Kidney (tissue), 14 donors: ENCODE data around the gene EP400. TPM values are rescaled to one million over a fixed set of nuclear protein-coding genes. Genes with fewer than 3 reads are reported as not detected.

Experiments used
- DNase-seq, 5 donors: peaks; one replicate each; pipeline ENCODE4 v3.0.0-alpha.2; 2013 to 2020
- FAIRE-seq: peaks from 2 replicates; lab custom pipeline; 2012; peaks lifted over from hg19 to GRCh38; lab: Jason Lieb, UNC
- H3K27ac ChIP-seq, 2 donors: one replicate each; pipeline ENCODE4 v1.7.0; 2013; ENCODE audit warnings: low read depth in 2 of 2, low read length in 2 of 2, inconsistent platforms in 1 of 2
- H3K27me3 ChIP-seq: one replicate; pipeline ENCODE4 v1.7.1; 2013; ENCODE audit warnings: low read length, inconsistent platforms; ENCODE audit not compliant: control insufficient read depth, insufficient read depth
- H3K36me3 ChIP-seq, 3 donors: one replicate each; pipeline versions ENCODE4 v1.7.0 to v1.7.1; 2013; ENCODE audit warnings: low read length in 3 of 3, control low read depth in 1 of 3, inconsistent platforms in 1 of 3; ENCODE audit not compliant: insufficient read depth in 3 of 3, control insufficient read depth in 2 of 3
- H3K4me1 ChIP-seq, 3 donors: one replicate each; pipeline versions ENCODE4 v1.7.0 to v1.7.1; 2013; ENCODE audit warnings: low read length in 3 of 3, inconsistent platforms in 1 of 3, low read depth in 1 of 3; ENCODE audit not compliant: control insufficient read depth in 2 of 3, insufficient read depth in 2 of 3
- H3K4me3 ChIP-seq, 3 donors: one replicate each; pipeline versions ENCODE4 v1.7.0 to v1.8.1; 2013; ENCODE audit warnings: low read length in 3 of 3, control low read depth in 1 of 3, inconsistent platforms in 1 of 3
- H3K9ac ChIP-seq, 3 donors: one replicate each; pipeline versions ENCODE4 v1.7.0 to v1.7.1; 2013; ENCODE audit warnings: low read length in 3 of 3, control low read depth in 1 of 3, inconsistent platforms in 1 of 3
- H3K9me3 ChIP-seq, 3 donors: one replicate each; pipeline versions ENCODE4 v1.7.0 to v1.7.1; 2013; ENCODE audit warnings: low read length in 3 of 3, control low read depth in 1 of 3, inconsistent platforms in 1 of 3; ENCODE audit not compliant: control insufficient read depth in 2 of 3, insufficient read depth in 1 of 3
- intact Hi-C: fragments of 100-400 bp; cut with DNase I; formaldehyde crosslinking; loops from one replicate; pipeline ENCODE4 v1.11.1; 2022
- polyA plus RNA-seq: library from polyadenylated mRNA; stranded (reverse); fragments of 350-450 nt; fragmentation: Illumina TruSeq; extraction: RNeasy Lipid Tissue Mini Kit (QIAGEN cat#74804); gene quantifications from one replicate; pipeline ENCODE4 v1.2.3, GENCODE V29; 2014; ENCODE audit warnings: low read depth, low replicate concordance; ENCODE audit not compliant: insufficient read depth
- total RNA-seq: library from RNA; stranded (reverse); fragmentation: NEBNext Ultra II Directional; extraction: Animal tissue kit (Norgen Biotek cat#: 25700); gene quantifications from one replicate; pipeline ENCODE4 v1.2.1, GENCODE V29; 2021
- TF ChIP-seq, protein P1 (sequence below): IDR thresholded peaks from 3 replicates; pipeline ENCODE4 v1.5.1; 2012; ENCODE audit warnings: mild to moderate bottlenecking, moderate library complexity, borderline replicate concordance; ENCODE audit not compliant: insufficient read depth; ENCODE audit errors: extremely low read depth
- donor health status: control.
- donor health status: control.
- donor health status: control.
- donor health status: control.
- donor health status: control.
- donor health status: DM: yes; HTN: yes; CAD: no.
- donor health status: Normal renal cell carcinoma (clear cell type).

The EP400 gene
- total and polyA plus RNA-seq, 2 donors from 2014 or later, result 7.5 to 44.7 TPM

DNA sequence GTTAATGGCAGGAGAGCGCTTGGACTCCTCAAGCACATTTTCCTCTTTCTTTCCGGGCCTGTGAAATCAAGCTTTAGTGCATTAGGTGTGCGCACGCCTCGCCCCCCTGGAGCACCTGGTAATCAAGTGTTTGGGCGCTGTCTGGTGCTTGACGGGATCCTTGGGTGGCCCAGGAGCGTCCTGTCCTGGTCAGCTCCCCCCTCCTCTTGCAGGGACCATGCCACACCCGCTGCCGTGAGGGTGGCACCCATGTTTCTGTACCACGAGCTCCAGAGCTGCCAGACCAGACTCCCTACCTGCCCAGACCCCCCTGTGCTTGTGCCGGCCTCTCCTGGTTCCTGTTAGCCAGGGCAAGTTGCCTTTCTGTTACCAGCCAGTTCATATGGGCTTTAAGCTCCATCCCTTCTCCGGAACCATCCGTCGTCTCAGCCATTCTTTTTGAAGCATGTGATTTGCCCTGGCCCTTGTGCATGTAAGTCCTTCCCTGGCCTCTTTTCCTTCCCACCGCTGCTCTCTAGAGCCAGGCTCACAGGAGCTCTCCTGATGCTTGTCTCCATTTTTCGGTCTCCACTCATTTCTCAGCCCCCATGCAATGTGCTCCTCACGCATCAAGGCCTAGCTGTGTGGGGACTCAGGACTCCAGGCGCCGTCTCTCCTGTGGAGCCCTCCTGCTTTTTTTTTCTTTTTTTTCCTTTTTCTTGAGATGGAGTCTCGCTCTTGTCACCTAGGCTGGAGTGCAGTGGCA is 66.1 kb downstream of the EP400 start:
- H3K9ac ChIP-seq, result no peak overlapping the region
- no peaks in the 10 kb centered on the region for H3K27me3 ChIP-seq
- intact Hi-C loops, result no loop called here
- no peak for FAIRE-seq
- peak in 1 of 5 donors; percentile 59 for DNase-seq
- no peak overlapping the region for H3K4me3 ChIP-seq
- H3K27ac ChIP-seq, result no peak overlapping the region
- TF ChIP-seq, protein P1, sequence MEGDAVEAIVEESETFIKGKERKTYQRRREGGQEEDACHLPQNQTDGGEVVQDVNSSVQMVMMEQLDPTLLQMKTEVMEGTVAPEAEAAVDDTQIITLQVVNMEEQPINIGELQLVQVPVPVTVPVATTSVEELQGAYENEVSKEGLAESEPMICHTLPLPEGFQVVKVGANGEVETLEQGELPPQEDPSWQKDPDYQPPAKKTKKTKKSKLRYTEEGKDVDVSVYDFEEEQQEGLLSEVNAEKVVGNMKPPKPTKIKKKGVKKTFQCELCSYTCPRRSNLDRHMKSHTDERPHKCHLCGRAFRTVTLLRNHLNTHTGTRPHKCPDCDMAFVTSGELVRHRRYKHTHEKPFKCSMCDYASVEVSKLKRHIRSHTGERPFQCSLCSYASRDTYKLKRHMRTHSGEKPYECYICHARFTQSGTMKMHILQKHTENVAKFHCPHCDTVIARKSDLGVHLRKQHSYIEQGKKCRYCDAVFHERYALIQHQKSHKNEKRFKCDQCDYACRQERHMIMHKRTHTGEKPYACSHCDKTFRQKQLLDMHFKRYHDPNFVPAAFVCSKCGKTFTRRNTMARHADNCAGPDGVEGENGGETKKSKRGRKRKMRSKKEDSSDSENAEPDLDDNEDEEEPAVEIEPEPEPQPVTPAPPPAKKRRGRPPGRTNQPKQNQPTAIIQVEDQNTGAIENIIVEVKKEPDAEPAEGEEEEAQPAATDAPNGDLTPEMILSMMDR, result no peak
- no peaks in the 10 kb centered on the region for H3K9me3 ChIP-seq
- peaks cover 8 to 82% (median 44%) of the 10 kb centered on the region in 3 donors for H3K36me3 ChIP-seq
- H3K4me1 ChIP-seq, result no peaks in the 10 kb centered on the region

DNA sequence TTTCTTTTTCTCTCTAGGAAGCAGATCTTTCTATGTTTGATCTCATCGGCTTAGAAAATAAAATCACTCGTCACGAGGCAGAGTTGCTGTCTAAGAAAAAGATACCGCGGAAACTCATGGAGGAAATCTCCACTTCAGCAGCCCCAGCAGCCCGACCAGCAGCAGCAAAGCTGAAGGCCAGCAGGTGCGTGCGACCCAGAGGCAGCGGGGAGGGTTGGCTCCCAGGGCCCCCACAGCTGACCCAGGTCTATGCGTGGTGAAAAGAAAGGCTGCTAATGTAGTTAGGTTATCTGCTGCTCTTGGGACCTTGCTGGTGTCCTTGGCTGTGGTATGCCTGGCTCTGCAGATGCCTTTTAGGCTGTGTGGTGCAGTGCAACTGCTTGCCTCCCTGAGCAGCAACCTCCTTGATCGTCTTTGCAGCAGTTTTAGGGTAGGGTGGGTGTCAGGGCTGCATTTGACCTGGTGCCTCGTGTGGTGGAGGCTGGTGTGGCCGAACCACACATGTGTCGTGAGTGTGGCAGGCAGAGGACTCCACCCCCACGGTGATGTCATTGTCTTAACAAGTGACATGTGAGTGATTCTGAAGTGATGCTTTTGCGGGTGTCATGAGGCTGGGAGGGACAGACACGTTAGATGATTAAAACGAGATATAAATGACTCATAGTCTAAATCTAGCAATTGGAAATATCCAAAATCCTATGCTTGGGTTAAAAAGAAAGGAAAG is 68.6 kb downstream of the EP400 start:
- TF ChIP-seq, protein P1, result no peak
- intact Hi-C loops, result no loop called here
- DNase-seq (no peak), FAIRE-seq (no peak)
- Histone ChIP-seq H3K27ac (no peak overlapping the region), H3K9ac (no peak overlapping the region), H3K27me3 (no peaks in the 10 kb centered on the region), H3K9me3 (no peaks in the 10 kb centered on the region), H3K36me3 (peaks cover 6 to 66% (median 38%) of the 10 kb centered on the region in 3 donors), H3K4me1 (no peaks in the 10 kb centered on the region), H3K4me3 (no peak overlapping the region)

DNA sequence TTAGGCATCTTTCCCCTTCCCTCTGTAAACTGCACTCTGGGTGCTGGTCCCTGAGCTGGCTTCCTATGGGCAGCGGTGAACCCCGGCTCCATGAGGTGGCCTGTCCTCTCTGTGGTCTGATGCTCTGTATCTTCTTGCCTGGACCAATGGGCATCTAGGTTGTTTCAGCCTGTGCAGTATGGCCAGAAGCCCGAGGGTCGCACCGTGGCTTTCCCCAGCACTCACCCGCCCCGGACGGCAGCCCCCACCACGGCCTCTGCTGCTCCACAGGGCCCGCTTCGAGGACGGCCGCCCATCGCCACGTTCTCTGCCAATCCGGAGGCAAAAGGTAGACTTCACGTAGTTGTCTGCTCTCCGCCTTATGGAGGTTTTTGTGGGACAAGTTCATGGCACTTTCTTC is 70.1 kb downstream of the EP400 start:
- H3K36me3 ChIP-seq, result peaks cover 8 to 63% (median 41%) of the 10 kb centered on the region in 3 donors
- intact Hi-C loops, result no loop called here
- no peaks in the 10 kb centered on the region for H3K9me3 ChIP-seq
- H3K4me3 ChIP-seq, result no peak overlapping the region
- no peak overlapping the region for H3K9ac ChIP-seq
- FAIRE-seq (no peak), DNase-seq (no peak)
- no peaks in the 10 kb centered on the region for H3K27me3 ChIP-seq
- H3K27ac ChIP-seq, result no peak overlapping the region
- TF ChIP-seq, protein P1, result no peak
- no peaks in the 10 kb centered on the region for H3K4me1 ChIP-seq
